NCI-H1694 (cell line): ENCODE measurements around the gene MED28.
"Not testable (repeated sequence)": the region's sequence is repeated elsewhere in the genome, so short reads cannot be mapped to it uniquely, and the experiment has no call there.

Source experiments
- DNase-seq: peaks from one replicate; lab custom pipeline; 2025; lab: John Stamatoyannopoulos, UW

The MED28 gene

DNA sequence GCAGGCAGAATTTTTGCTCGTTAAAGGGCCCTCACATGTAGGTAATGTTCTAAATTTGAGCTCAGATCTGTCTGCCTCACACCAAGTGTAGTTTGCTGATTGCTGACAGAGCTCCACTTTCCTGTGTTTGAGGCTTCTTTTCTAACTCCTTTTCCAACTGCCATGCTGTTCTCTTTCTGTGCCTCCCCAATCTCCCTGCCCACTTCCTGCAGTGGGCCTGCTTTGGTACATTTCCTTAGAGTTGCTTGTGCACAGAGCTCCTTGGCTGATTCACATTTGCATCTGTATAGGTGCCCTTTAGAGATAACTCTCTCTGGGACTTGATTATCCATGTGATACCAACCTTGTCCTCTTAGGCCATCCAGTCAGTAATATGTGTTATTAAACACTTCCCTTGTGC lies 4.5 kb downstream of the MED28 start:
- no peak for DNase-seq

DNA sequence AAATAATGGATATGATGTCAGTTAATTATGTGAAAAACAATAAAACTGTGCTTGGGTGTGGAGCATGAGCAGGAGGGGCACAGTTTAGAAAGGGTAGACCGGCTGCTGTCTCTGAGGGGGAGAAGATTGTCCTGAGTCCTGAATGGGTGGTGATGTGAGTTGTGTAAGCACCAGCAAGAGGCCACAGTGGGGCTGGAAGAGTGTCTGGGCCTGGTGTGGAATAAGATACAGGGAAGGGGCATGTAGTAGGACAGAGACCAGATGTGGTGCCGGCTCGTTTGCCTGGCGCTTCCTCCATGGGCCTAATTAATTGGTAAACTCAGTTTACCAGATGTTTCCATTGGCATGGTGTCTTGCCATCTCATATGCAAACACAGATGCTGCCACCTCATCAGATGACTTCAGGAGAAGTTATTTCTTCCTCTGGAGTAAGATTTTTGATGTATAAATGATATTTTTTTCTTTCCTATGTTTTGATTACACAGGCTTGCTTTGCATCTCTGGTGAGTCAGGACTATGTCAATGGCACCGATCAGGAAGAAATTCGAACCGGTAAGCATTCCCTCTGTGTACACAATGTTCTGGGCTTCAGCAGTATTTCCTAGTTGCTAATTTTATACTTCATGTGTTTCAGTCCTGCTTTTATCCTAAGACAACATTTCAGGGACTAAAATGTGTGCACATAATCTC lies 5.1 kb downstream of the MED28 start:
- DNase-seq: no peak

DNA sequence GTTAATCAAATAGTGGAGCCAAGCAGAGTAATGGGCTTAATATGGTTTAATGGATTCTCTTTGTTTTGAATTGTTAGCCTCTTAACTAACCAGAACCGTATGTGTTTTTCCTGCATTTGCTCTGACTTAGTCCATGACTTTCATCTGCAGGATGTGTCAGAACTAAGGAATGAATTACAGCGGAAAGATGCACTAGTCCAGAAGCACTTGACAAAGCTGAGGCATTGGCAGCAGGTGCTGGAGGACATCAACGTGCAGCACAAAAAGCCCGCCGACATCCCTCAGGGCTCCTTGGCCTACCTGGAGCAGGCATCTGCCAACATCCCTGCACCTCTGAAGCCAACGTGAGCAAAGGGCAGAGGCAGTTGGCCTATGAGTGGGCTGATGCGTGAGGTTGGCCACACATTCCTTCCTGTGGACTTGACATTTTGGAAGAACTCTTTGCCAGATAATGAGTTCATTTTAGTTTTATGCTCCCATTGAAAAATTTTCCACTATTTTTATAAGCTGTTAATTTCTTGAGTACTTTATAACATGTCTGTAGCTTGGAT lies 9.1 kb downstream of the MED28 start:
- DNase-seq: no peak

DNA sequence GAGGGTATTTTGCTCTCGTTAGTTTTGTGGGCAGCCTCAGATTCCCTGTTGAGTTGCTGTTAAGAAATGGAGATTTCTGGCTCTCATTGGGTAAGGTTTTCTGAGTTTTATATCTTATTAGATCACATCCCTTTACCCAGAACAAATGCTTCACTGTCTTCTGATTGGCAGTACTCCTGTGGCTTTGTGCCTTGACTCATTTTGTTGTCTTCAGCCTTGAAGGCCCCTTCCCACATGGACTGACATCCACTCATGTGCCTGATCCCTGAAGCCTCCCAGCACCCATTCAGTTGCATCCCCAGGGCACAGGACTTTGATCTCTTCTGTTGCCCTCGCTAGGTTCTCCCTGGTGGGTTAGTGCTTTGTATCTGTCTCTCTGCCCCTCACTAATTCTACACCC lies 10.4 kb downstream of the MED28 start:
- no peak for DNase-seq

DNA sequence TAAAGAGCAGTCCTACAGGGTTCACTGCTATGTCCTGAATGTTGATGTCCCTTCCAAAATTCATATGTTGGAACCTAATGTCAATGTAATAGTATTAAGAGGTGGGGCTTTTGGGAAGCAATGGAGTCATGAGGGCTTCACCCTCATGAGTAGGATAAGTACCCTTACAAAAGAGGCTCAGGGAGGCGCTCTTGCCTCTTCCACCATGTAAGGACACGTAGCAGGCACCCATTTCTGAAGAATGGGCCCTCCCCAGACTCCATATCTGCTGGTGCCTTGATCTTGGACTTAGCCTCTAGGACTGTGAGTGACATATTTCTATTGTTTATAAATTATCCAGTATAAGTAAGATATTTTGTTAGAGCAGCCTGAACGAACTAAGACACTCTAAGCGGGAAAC lies 15.8 kb downstream of the MED28 start:
- no peak for DNase-seq

DNA sequence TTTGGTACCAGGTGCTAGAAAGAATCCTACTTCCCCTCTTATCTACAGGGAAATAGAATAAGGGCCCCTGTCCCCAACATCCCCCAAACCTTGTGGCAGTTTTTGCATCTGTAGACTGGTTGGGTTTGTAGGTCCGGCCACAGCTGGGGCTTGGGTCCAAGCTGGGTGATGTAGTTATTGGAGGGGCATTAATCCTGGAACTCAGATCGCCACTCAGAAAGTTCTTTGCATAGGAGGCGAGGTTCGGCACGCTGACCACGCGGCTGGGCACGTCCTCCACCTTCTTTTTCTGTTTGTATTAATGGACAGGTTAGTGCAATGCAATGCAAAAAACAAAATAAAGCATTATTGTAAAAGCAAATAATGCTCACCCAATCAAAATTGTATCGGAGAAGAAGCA lies 19.2 kb downstream of the MED28 start:
- no peak for DNase-seq

DNA sequence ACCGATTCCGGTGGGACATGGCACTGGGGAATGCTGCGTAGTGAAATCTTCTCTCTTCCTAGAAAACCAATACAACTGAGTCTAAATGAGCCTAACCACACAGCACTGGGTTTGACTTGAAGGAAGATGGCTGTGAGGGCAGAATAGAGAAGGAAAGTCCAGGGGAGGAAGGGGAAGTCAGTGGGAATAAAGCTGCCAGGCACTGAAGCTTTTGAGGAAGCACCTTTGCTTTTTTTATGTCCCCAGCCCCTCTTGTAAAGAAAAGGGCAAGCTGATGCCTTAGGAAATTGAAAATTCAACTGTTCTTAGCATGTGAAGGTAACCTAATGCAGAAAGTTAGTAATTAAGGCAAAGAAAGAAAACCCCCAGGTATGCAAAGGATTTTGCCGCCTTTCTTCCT lies 20.6 kb downstream of the MED28 start:
- DNase-seq: no peak

DNA sequence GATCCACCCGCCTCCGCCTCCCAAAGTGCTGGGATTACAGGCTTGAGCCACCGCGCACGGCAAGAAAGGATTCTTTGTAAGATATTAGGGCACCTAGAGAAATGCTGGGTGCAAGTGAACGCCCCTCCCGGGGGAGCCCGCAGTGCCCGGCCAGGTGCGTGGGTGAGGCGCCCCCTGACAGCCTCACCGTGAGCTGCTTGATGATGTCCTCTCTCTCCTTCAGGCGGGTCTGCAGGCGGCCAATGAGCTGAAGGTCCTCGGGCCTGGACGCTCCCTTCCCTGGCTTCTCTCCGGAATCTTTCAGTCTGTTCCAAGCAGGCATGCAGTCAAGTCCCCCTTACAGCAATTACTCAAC lies 21.9 kb downstream of the MED28 start:
- no peak for DNase-seq

DNA sequence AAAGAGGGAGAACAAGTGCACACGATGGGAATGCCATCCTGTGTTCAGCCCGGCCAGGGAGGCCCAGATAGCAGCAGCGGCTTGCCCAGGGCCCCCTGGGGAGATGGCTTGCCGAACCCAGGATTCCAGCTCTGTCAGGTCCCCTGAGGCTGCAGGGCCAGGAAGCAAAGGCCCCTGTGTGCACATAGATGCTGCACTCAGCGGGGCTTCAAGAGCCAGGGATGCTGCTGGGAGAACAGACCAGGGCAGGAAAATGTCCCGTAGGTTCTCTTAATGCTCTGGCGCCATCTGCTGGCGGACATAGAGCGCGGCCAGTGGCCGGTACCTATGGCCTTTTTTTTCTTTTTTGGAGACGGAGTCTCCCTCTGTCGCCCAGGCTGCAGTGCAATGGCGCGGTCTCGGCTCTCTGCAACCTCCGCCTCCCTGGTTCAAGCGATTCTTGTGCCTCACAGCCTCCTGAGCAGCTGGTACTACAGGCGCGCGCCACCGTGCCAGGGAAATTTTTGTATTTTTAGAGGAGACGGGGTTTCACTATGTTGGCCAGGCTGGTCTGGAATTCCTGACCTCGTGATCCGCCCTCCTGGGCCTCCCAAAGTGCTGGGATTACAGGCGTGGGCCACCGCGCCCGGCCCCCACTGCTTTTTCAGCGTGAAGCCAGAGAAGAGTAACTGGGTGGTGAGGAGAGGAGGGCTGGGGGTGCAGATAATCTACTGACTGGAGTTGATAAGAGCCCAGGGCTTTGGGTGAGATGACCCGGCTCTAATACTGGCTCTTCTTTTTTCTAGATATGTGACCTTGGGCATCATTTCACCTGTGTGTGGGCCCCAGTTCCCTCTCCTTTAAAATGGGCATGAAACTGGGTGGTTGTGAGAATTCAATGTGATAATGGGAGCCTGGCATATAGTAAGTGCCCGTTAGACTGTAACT lies 22.5 kb downstream of the MED28 start:
- DNase-seq: peak; percentile 74

DNA sequence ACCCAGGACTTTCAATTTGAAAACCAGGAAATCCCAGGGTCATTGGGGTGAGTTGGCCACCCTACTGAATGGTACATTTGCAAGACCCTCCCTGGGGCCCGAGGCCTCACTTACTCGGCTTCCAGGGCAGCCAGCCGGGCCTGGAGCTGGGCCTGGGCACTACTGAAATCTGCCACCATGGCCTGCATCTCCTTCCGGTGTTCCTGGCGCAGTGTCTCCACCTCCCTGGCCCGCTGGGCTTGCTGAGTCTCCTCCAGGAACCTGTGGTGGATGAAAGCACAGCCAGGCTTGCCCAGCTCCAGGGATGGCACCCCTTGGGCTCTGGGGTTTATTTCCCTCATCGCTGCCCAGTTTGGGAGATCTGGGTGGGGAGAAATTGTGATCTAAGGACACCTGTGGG lies 24.7 kb downstream of the MED28 start:
- DNase-seq: no peak

DNA sequence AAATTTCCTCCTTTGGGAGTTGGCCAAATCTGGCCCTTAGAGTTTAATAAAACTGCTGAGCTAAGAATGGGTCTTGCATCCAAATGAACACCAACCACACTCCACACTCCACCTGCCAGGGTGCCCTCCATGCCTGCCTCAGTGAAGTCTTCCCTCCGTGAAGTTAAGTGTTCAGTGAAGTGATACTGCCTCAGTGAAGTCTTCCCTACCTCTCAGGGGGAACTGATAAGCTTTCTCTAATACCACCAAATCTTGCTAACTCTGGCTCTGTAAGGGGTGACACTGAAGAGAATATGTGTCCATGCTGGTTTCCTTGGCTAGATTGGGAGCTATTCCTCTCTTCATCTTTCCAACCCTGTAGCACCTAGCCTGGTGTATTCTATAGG lies 27.9 kb downstream of the MED28 start:
- no peak for DNase-seq

DNA sequence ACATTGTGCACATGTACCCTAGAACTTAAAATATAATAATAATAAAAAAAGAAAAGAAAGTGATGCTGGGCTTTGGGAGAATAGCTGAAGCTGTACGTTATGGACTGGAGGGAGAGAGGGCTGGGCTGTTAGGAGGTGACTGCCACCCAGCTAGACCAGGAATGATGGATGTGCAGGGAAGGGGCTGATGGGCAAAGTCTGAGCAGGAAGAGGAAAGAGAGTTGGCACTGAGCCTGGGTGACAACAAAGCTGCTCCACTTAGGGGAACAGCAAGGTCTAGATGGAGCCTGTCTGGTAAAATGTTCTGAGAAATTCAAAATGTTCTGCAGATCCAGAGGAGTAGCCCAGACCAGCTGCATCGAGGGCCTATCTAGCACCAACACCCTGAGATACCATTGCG lies 32.3 kb downstream of the MED28 start:
- no peak for DNase-seq

DNA sequence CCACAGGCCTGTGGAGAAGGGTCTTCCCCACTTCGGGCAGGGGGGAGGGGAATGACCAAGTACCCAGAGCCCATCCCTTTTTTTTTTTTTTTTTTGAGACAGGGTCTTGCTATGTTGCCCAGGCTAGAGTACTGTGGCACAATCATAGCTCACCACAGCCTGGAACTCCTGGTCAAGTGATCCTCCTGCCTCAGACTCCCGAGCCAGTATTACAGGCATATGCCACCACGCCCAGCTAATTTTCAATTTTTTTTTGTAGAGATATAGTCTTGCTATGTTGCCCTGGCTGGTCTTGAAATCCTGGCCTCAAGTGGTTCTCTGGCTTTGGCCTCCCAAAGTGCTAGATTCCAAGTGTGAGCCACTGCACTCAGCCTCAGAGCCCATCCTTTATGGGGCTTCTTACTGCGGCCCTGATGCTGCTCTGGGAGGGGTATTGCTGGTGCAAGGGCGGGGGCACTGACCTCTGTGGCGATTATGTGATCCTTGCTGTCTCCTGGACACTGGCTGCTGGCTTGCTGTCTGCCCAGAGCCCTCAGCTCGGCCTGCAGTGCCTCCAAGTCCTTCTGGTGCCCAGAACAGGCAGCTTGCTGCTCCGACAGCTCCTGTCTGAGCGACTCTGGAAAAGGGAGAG lies 32.9 kb downstream of the MED28 start:
- DNase-seq: no peak

DNA sequence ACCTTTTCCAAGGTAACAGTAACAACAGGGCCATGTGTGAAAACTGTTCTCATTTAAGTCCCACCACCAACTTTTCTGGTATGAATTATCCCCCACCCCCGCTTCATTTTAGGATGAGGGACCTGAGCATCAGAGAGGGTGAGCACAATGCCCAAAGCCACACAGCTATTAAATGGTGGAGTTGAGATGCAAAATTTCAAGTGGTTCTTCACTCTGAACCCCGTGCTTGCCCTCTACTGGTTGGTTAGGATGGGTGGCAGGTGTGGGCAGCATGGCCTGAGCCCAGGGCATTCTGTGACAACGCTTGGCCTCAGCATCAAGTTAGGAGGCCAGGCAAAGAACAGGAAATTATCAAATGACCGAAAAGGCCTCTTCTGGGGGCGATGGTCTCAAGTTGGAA lies 33.5 kb downstream of the MED28 start:
- DNase-seq: no peak

DNA sequence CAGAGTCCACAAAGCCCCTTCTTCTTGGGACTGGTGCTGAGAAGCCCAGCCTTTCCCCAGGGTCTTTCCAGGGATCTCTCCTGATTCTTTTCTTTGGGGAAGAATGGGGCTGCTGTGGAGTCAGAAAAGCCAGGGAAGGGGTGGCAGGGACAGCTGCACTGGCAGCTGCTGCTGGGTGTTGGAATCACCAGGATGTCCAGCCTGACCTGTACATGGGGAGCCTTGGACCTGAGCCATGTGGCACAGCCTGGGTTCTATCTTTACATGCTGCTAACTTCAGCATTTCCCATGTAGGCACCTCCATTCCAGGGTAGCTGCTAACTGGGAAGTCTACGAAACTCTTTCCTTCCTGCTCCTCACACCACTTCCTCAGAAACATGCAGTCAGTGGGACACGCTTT lies 36.0 kb downstream of the MED28 start:
- no peak for DNase-seq

DNA sequence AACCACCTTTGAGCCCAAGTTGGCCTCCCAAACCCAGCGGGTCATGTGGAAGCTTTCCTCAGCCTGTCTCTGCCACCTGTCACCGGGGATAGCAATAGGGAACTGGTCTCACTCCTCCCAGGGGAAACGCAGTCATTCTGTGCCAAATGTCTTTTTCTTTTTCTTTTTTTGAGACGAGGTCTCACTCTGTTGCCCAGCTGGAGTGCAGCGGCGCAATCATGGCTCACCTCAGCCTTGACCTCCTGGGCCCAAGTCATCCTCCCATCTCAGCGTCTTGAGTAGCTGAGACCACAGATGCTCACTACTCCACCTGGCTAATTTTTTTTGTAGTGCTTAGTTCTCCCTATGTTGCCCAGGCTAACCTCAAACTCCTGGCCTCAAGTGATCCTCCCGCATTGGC lies 40.3 kb downstream of the MED28 start:
- no peak for DNase-seq

DNA sequence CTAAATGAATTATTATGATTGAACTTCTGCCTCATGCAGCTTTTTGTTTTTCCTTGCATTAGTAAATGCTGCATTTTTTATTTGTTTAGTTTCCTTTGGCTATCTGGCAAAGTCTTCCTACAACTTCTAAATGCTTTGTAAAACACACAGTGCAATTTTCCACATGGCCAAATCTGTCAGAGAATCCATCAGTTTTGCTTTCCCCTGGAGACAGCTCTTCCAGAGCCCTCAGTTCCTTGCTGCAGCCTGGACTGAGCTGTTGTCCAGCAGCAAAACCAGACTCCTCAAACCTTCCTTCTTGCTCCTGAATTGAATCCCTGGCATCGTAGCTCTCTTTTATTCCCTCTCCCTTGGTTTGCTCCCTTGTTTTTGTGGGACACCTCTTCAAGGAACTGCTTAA lies 42.6 kb downstream of the MED28 start:
- DNase-seq: no peak

DNA sequence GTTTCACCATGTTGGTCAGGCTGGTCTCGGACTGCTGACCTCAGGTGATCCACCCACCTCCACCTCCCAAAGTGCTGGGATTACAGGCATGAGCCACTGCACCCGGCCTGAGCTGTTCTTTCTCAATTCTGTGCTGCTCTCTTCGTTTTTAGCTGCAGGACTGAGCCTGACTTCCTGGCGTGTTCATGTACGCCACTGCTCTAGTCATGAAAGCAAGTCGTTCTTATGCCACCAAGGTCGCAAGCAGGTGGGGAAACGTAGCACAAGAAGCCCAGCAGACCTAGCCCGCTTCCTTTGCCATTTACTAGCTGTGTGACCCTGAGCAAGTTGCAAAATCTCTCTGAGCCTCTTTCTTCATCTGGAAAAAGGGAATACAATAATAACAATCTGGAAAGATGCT lies 43.4 kb downstream of the MED28 start:
- no peak for DNase-seq

DNA sequence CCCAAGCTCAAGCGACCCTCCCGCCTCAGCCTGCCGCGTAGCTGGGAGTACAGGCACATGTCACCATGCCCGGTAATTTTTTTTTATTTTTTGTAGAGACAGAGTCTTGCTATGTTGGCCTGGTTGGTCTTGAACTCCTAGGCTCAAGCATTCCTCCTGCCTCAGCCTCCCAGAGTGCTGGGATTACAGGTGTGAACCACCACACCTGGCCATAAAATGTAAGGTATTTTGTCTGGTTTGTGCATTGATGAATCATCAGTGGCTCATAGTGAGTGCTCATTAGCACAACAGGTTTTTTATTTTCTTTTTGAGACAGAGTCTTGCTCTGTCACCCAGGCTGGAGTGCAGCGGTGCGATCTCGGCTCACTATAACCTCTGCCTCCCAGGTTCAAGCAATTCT lies 44.8 kb downstream of the MED28 start:
- DNase-seq: not testable (repeated sequence)

DNA sequence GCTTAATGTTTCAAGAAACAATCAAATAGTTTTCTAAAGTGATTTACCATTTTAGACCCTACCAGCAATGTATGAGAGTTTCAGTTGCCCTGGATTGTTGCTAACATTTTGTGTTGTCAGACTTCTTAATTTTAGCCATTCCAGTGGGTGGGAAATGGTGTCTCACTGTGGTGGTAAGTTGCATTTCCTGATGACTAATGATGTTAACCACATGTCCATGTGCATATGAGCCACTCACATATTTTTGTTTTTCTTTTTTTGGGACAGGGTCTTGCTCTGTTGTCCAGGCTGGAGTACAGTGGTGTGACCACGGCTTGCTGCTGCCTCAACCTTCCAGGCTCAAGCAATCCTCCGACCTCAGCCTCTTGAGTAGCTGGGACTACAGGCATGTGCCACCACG lies 48.3 kb downstream of the MED28 start:
- DNase-seq: no peak

DNA sequence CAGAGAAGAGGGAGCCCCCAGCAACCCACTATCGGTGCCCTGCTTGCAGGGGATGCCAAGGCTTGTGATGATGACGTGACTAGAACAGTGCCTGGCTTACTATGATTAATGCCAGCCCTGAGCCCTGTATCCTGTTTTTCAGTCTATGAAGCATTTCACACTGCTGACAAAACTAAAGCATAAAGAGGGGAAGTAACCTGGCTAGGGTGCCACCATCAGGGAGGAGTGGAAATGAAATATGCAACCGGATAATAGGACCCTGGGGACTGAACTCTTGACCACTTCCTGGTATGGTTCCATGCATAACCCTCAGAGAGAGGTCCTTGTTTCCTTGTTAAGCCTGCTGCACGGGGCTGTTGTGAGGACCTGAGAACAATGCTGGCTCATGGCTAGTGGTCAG lies 50.3 kb downstream of the MED28 start:
- DNase-seq: no peak

DNA sequence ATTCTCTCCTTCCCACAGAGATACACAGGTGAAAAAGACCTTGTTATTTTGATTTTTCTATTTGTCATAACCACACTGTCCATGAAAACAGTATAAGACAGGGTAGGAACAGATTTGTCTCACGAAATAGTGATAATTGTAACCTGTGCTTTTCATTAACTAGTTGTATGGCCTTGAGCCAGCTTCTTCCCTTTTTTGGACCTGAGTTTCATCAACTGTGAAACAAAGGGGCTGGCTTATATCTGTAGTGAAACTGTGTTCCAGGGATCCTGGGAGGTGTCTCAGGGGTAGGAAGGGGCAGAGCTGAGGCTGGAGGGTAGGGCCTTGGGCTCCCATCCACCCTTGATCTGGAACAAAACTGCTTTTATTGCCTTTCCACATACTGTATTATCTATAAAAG lies 50.9 kb downstream of the MED28 start:
- no peak for DNase-seq

DNA sequence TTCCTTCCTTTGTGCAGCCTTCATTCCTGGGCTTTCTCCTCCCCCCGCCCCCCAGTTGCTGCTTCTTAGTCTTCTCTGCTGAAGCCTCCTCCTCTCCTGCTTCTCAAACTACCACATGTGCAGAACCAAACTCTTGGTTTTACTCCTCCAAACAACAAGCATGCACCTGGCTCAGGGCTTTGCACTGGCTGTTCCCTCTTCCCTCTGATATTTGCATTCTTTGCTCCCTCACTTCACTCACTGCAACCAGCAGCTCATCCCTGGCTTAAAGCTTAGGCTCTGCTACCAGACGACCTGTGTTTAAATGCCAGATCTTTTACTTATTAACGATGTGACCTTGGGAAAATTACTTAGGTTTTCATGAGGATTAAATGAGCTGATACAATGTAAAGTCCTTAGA lies 51.4 kb downstream of the MED28 start:
- no peak for DNase-seq
